SU-DHL-6 (cell line): ENCODE data around the gene CCDC8.
A peak's percentile ranks its signal among the peaks of the same experiment; 100 is the strongest.

Source experiments
- H2AFZ ChIP-seq: fragments of 200-600 bp; sonication (generic); 2 replicates; pipeline ENCODE4 v1.6.1; 2014; ENCODE audit warnings: low read depth, mild to moderate bottlenecking, moderate library complexity, mixed read lengths, antibody characterized with exemption, low read length; ENCODE audit not compliant: severe bottlenecking
- H3F3A ChIP-seq: fragments of 200-600 bp; shearing (Covaris generic); 2 replicates; pipeline ENCODE4 v1.6.0; 2016; ENCODE audit warnings: antibody characterized with exemption, mild to moderate bottlenecking; ENCODE audit not compliant: insufficient read depth
- H3K27ac ChIP-seq: fragments of 200-600 bp; sonication (generic); 2 replicates; pipeline ENCODE4 v1.5.1; 2016; ENCODE audit warnings: low read depth, mild to moderate bottlenecking, low read length, moderate library complexity, mixed read lengths
- H3K27me3 ChIP-seq: fragments of 200-600 bp; sonication (generic), shearing (Covaris generic); 2 replicates; pipeline ENCODE4 v1.6.0; 2014; ENCODE audit warnings: mild to moderate bottlenecking, low read length
- H3K36me3 ChIP-seq: fragments of 200-600 bp; sonication (generic); 2 replicates; pipeline ENCODE4 v1.6.1; 2014; ENCODE audit warnings: mild to moderate bottlenecking, low read length, mixed read lengths
- H3K4me2 ChIP-seq: fragments of 300-600, 200-600 bp; shearing (Covaris generic), sonication (generic); 2 replicates; pipeline ENCODE4 v1.6.0; 2014; ENCODE audit warnings: low read length, low read depth, mild to moderate bottlenecking; ENCODE audit not compliant: poor library complexity, severe bottlenecking
- H3K4me3 ChIP-seq: fragments of 200-600 bp; sonication (generic); 2 replicates; pipeline ENCODE4 v1.5.1; 2014; ENCODE audit warnings: antibody characterized with exemption, low read length, mild to moderate bottlenecking, mixed read lengths; ENCODE audit not compliant: insufficient read depth, poor library complexity, severe bottlenecking
- H3K79me2 ChIP-seq: fragments of 200-600 bp; sonication (generic); 2 replicates; pipeline ENCODE4 v1.6.1; 2014; ENCODE audit warnings: mild to moderate bottlenecking, low read length, moderate library complexity; ENCODE audit not compliant: insufficient read depth
- H3K9ac ChIP-seq: fragments of 200-600 bp; sonication (generic); 2 replicates; pipeline ENCODE4 v1.7.0; 2014; ENCODE audit warnings: mild to moderate bottlenecking, low read length
- H3K9me2 ChIP-seq: fragments of 200-600 bp; sonication (generic); replicated peaks from 2 replicates; pipeline ENCODE4 v1.6.1; 2014; ENCODE audit warnings: low read length; ENCODE audit not compliant: insufficient read depth
- H3K9me3 ChIP-seq: fragments of 200-600 bp; sonication (generic); 2 replicates; pipeline ENCODE4 v1.6.1; 2014; ENCODE audit warnings: low read length, mixed read lengths; ENCODE audit not compliant: insufficient read depth
- H4K20me1 ChIP-seq: fragments of 200-600 bp; sonication (generic); 2 replicates; pipeline ENCODE4 v1.6.1; 2014; ENCODE audit warnings: low read depth, mild to moderate bottlenecking, antibody characterized with exemption, low read length, moderate library complexity, mixed read lengths
- CTCF ChIP-seq: fragments of 200-600 bp; sonication (generic); IDR thresholded peaks from one replicate; pipeline ENCODE4 v1.5.1; 2017; ENCODE audit warnings: antibody characterized with exemption, mild to moderate bottlenecking, low read length, moderate library complexity; ENCODE audit not compliant: insufficient read depth, poor library complexity, severe bottlenecking
- EZH2phosphoT487 ChIP-seq: fragments of 200-600 bp; sonication (generic), shearing (Covaris generic); conservative IDR thresholded peaks from 2 replicates; pipeline ENCODE4 v1.6.1; 2018; ENCODE audit warnings: mild to moderate bottlenecking, antibody characterized with exemption, low read length, moderate library complexity, mixed read lengths

Gene CCDC8

GRCh38 chr19:46407856-46408663, 5.3 kb downstream of the CCDC8 start:
- TF ChIP-seq CTCF, result no peak
- TF ChIP-seq EZH2phosphoT487, result no peak
- H3K9me3 ChIP-seq, result no peaks in the 10 kb centered on the region
- H3K4me2 ChIP-seq, result no peak overlapping the region
- H4K20me1 ChIP-seq, result no peaks in the 10 kb centered on the region
- no peaks in the 10 kb centered on the region for H3K9me2 ChIP-seq
- no peaks in the 10 kb centered on the region for H3K27me3 ChIP-seq
- no peak overlapping the region for H3K9ac ChIP-seq
- H3K4me3 ChIP-seq, result no peak overlapping the region
- no peaks in the 10 kb centered on the region for H3K36me3 ChIP-seq
- no peaks in the 10 kb centered on the region for H3K79me2 ChIP-seq
- H3K27ac ChIP-seq, result no peak overlapping the region
- no peak overlapping the region for H2AFZ ChIP-seq
- H3F3A ChIP-seq, result no peaks in the 10 kb centered on the region

DNA sequence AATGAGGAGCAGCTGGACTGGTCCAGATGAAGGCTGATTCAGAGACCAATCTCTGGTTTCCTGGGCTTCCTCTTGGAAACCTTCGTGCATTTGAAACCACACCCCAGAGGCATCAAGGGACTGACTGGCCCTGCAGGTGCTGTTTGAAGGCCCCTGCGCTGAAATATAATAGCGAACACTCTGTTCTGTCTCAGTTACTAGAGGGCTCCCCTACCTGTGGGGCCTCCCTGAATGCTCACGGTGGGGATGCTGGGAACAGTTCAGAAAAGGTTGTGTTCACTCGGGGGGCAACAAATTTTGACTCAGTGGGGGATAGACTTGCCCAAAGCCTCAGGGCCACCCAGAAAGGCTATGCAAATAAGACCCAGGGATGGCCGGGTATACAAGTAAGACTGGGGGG, 6.4 kb downstream of the CCDC8 start:
- no peaks in the 10 kb centered on the region for H3K27me3 ChIP-seq
- no peak overlapping the region for H3K27ac ChIP-seq
- TF ChIP-seq CTCF, result no peak
- TF ChIP-seq EZH2phosphoT487, result no peak
- no peak overlapping the region for H3K9ac ChIP-seq
- H3K4me3 ChIP-seq, result no peak overlapping the region
- H3K9me3 ChIP-seq, result no peaks in the 10 kb centered on the region
- H3K36me3 ChIP-seq, result no peaks in the 10 kb centered on the region
- H3F3A ChIP-seq, result 0 out of 2 replicates have a peak, but pooled peaks cover 4% of the 10 kb centered on the region
- H3K79me2 ChIP-seq, result no peaks in the 10 kb centered on the region
- H3K4me2 ChIP-seq, result peak overlapping the region; percentile 28
- no peaks in the 10 kb centered on the region for H4K20me1 ChIP-seq
- H3K9me2 ChIP-seq, result no peaks in the 10 kb centered on the region
- no peak overlapping the region for H2AFZ ChIP-seq

DNA sequence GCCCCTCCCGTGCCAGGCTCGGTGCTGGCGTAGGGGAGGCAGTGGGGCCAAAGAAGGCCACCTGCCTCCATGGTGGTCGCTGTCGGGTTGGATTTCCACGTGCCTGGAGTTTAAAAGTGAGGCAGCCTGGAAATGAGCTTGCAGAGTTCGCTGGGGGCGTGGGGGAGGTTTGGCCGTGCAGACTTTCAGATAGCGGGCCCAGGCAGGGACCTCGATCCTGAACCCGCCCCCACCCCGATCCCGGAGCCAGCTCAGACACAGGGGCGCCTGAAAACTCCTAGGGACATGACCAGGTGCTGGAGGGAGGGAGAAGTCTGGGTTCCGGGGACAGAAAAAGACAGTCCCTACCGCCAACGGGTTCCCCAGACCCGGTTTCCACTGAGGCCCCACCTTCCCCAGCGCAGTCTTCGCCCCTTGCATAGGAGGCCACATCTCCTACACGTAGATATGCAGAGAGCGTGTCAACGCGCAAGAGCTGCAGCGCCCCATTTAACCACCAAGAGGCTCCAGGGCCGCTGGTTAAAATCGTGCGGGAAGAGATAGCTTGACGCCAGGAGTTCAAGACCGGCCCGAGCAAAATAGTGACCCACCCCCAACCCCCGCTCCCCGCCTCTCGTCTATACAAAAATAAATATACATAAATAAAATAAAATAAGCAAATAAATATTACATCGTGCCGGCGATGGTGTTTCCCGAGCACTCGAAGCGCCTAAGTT, 8.5 kb downstream of the CCDC8 start:
- Histone ChIP-seq H3K9ac (no peak overlapping the region), H4K20me1 (no peaks in the 10 kb centered on the region), H3K79me2 (no peaks in the 10 kb centered on the region), H2AFZ (no peak overlapping the region), H3K4me2 (no peak overlapping the region), H3K9me3 (no peaks in the 10 kb centered on the region), H3K36me3 (no peaks in the 10 kb centered on the region), H3K27ac (no peak overlapping the region), H3K9me2 (no peaks in the 10 kb centered on the region), H3K4me3 (no peak overlapping the region), H3F3A (0 out of 2 replicates have a peak, but pooled peaks cover 4% of the 10 kb centered on the region), H3K27me3 (no peaks in the 10 kb centered on the region)
- TF ChIP-seq CTCF, result no peak
